ENCODE results near the gene MTF2. TPM values are rescaled to one million over a fixed set of nuclear protein-coding genes. Genes with fewer than 3 reads are reported as not detected.

The MTF2 gene
- total RNA-seq, 2 donors from 2014 or later, result 10.4 to 31.5 TPM

DNA sequence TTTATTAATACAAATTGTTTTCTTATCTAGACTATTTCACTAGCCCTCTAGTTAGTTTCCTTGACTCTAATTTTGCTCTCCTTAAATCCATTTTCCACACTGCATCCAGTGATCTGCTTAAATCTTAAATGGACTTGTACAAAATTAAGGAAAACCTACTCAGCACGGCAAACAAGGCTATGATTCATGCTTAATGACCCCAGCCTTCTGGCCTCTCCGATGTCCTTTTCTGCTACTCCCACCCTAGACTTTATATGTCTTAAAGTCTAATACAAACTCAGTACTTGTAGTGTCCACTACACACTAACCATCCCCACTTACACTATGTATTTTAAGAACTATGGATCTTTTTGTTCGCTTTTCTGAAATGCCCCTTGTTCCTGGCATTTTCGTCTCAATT lies 98.9 kb downstream of the MTF2 start:
- Histone ChIP-seq H3K36me3 (no peaks in the 10 kb centered on the region), H3K27ac (no peak overlapping the region), H3K4me1 (replicated peaks) (peaks cover 7% of the 10 kb centered on the region), H3K9me3 (no peaks in the 10 kb centered on the region), H3K4me3 (peak overlapping the region in 1 of 2 donors; percentile 89), H3K27me3 (replicated peaks; ENCODE audit: insufficient read depth) (no peaks in the 10 kb centered on the region)
- WGBS, result 24% methylated on average over 4 of the region's 4 CpGs
- intact Hi-C loops (cut with DNase I), result no loop called here
- DNase-seq (ENCODE audit: low spot score), result no peak
- TF ChIP-seq, protein P1, sequence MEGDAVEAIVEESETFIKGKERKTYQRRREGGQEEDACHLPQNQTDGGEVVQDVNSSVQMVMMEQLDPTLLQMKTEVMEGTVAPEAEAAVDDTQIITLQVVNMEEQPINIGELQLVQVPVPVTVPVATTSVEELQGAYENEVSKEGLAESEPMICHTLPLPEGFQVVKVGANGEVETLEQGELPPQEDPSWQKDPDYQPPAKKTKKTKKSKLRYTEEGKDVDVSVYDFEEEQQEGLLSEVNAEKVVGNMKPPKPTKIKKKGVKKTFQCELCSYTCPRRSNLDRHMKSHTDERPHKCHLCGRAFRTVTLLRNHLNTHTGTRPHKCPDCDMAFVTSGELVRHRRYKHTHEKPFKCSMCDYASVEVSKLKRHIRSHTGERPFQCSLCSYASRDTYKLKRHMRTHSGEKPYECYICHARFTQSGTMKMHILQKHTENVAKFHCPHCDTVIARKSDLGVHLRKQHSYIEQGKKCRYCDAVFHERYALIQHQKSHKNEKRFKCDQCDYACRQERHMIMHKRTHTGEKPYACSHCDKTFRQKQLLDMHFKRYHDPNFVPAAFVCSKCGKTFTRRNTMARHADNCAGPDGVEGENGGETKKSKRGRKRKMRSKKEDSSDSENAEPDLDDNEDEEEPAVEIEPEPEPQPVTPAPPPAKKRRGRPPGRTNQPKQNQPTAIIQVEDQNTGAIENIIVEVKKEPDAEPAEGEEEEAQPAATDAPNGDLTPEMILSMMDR (IDR thresholded peaks at IDR 0.05), result no peak
- TF ChIP-seq POLR2AphosphoS5 (IDR thresholded peaks at IDR 0.05), result no peak
- TF ChIP-seq POLR2A (IDR thresholded peaks at IDR 0.05), result no peak

DNA sequence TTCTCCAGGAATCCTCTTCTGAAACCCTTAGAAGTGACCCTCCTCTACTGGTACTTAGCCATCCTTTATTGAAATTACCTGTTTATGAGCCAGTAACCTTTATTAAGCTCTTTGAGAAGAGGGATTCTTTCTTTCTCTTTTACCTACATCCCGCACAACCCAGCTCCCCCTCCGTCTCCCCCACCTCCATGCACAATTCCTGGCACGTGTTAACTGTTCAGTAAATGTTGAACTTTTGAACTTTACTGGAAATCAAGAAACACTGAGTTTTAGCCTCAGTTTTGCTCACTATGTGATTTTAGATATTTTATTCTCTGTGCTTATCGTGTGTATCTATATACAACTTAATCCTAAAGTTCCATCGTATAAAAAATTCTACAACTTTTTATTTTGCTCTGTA lies 99.3 kb downstream of the MTF2 start:
- Histone ChIP-seq H3K4me3 (peak overlapping the region; percentile 7 to 89), H3K9me3 (no peaks in the 10 kb centered on the region), H3K36me3 (no peaks in the 10 kb centered on the region), H3K27me3 (replicated peaks; ENCODE audit: insufficient read depth) (no peaks in the 10 kb centered on the region), H3K4me1 (replicated peaks) (peaks cover 7% of the 10 kb centered on the region), H3K27ac (no peak overlapping the region)
- intact Hi-C loops (cut with DNase I), result no loop called here
- TF ChIP-seq POLR2A (IDR thresholded peaks at IDR 0.05) (no peak), POLR2AphosphoS5 (IDR thresholded peaks at IDR 0.05) (no peak)
- TF ChIP-seq, protein P1 (IDR thresholded peaks at IDR 0.05), result no peak
- DNase-seq (ENCODE audit: low spot score), result no peak
- 19% methylated on average over 5 of the region's 5 CpGs for WGBS

DNA sequence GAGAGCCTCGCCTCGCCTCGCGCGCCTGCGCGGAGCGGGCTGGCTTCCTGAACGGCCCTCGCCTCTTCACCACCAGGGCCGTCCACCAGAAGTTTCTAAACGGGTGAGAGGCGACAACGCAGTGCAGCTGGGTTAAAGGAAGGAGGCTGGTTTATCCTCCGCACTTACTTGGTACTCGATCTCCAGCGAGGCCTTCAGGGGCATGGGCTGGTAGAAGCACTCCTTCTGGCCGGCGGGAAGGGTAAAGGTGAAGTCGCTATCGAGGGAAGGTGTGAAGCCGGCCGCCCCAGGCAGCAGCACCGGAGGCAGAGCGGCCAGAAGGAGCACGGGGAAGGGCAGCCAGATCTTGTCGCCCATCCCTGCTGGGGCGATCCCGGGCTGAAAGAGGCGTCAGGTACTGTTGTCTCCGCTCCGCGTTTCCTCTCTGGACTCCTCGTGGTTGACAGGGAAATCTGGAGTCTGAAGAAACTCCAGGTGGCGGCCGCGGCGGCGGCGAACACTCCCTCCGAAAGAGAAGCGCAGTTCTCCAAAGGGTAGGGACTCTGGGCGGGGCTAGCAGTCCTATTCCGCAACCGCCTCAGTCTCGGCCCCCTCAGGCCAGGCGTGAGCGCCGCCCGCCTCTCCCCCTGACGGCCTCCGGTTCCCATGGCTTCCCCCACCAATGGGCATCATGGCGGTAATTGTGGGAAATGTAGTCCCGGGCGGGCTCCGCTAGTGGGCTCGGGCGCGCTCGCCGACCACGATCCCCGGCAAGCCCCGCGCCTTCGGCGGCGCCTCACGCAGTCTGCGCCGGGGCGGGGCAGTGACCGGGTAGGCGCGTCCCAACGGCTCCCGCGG lies 101.0 kb downstream of the MTF2 start, which contains the start of gene TMED5:
TMED5 (minus strand) TSS at position 528 of the 837 bp plus-strand sequence; CDS start at position 357, 171 bp downstream.
- 1% methylated on average over 57 of the region's 78 CpGs for WGBS
- H3K4me3 ChIP-seq, result peak within 1 kb of the TSS; percentile 89 to 97
- peaks cover 7% of the 10 kb centered on the region for H3K4me1 ChIP-seq (replicated peaks)
- DNase-seq (ENCODE audit: low spot score), result peak; percentile 98
- H3K27me3 ChIP-seq (replicated peaks; ENCODE audit: insufficient read depth), result no peaks in the 10 kb centered on the region
- H3K36me3 ChIP-seq, result no peaks in the 10 kb centered on the region
- H3K27ac ChIP-seq, result peak within 1 kb of the TSS; percentile 98 to 100
- intact Hi-C loops (cut with DNase I), result loop anchor here (5.0 kb wide), 1 partner anchor 103 kb away; the partner anchor contains the start of gene MTF2
- peak; percentile 90 for TF ChIP-seq POLR2AphosphoS5 (IDR thresholded peaks at IDR 0.05)
- peak; percentile 97 for TF ChIP-seq POLR2A (IDR thresholded peaks at IDR 0.05)
- TF ChIP-seq, protein P1 (IDR thresholded peaks at IDR 0.05), result peak in 3 of 4 experiments; percentile 10 to 59 (median 48)
- H3K9me3 ChIP-seq, result no peaks in the 10 kb centered on the region

DNA sequence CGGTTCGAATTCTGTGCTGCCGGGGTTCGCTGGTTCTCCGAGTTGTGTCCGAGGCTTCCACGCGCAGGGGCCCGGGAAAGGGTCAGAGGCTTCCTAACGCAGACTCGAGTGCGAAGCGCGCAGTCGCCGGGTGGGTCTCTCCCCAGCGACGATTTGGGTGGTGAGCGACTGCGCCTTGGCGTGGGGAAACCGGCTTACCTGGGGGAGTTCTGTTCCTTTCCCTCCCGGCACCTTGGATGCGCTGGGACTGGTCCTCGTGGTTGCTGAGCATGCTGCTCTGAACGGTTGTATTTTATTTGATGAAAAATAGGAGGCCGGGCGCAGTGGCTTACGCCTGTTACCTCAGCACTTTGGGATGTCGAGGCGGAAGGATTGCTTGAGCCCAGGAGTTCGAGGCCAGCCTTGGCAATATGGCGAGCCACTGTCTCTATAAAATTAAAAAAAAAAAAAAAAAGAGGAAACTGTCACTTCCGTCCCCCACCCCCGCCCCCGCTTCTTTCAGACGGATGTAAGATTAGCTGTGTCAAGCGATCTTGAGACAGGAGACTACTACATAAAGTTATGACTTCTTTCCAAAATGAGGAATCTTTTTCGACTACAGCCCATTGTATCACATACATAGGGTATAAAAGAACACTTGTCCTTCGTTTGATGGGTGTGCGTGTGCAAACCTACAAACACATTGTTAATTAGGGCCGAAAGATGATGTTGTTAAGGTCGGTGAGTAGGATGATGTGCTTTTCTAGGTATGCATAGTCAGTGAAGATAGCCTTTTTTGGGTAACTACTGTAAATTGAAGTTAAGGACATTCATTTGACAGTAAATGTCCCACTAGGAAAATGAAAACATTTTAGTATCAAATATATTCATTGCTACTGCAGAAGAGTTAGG lies 101.9 kb downstream of the MTF2 start, which contains the start of gene CCDC18:
CCDC18 (plus strand) TSS at position 2 of the 891 bp plus-strand sequence. CDS start 2,638 bp downstream, outside the sequence.
- H3K4me3 ChIP-seq, result peak within 1 kb of the TSS; percentile 89 to 97
- H3K9me3 ChIP-seq, result no peaks in the 10 kb centered on the region
- no peaks in the 10 kb centered on the region for H3K36me3 ChIP-seq
- H3K27me3 ChIP-seq (replicated peaks; ENCODE audit: insufficient read depth), result no peaks in the 10 kb centered on the region
- WGBS, result 3% methylated on average over 42 of the region's 43 CpGs
- H3K27ac ChIP-seq, result peak within 1 kb of the TSS; percentile 98 to 100
- TF ChIP-seq, protein P1 (IDR thresholded peaks at IDR 0.05), result no peak
- TF ChIP-seq POLR2A (IDR thresholded peaks at IDR 0.05) (no peak), POLR2AphosphoS5 (IDR thresholded peaks at IDR 0.05) (no peak)
- DNase-seq (ENCODE audit: low spot score), result no peak
- peaks cover 7% of the 10 kb centered on the region for H3K4me1 ChIP-seq (replicated peaks)
- intact Hi-C loops (cut with DNase I), result loop anchor here (5.0 kb wide), 1 partner anchor 104 kb away; the partner anchor contains the start of gene MTF2
